ENCODE measurements around the gene TMEM120B.

DNA sequence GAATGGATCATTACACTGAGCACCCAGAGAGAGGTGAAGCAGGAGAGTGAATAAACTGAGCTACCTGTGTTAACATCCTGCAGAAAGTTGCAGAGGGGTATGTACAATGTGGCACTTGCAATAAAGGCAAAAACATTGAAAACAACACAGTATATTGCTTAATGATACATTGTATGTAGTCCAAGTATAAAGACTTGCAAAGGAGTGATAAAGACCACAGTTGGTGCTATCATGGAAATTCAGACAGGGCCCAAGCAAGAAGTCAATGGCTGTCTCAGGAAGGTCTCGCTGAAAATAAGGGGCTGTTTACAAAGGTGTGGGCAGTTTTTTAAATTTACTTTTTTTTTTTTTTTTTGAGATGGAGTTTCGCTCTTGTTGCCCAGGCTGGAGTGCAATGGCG, 10.0 kb downstream of the TMEM120B start:
- TF ChIP-seq POLR2A (IDR thresholded peaks at IDR 0.05; ENCODE audit: low read depth, low read length) = no peak
- TF ChIP-seq POLR2AphosphoS5 (IDR thresholded peaks at IDR 0.05; ENCODE audit: low read depth, low read length) = no peak
- no peak for TF ChIP-seq TAF1 (IDR thresholded peaks at IDR 0.05; ENCODE audit: low read depth, low read length)
- TF ChIP-seq SPI1 (IDR thresholded peaks at IDR 0.05; ENCODE audit: low read depth, low read length) = no peak
- TF ChIP-seq PAX5 (IDR thresholded peaks at IDR 0.05; ENCODE audit: insufficient read depth, low read length, severe bottlenecking) = no peak
- TF ChIP-seq POU2F2 (IDR thresholded peaks at IDR 0.05; ENCODE audit: low read depth, low read length) = no peak
